Thoracic aorta (tissue), 2 donors: ENCODE data around the gene LRRK1. TPM values are rescaled to one million over a fixed set of nuclear protein-coding genes. Genes with fewer than 3 reads are reported as not detected.

Experiments
- ATAC-seq: fragments of 150-250 bp; one replicate; pipeline ENCODE4 v1.8.0; 2017; ENCODE audit warnings: low read depth; ENCODE audit not compliant: insufficient number of reproducible peaks, low FRiP score
- DNase-seq: peaks from one replicate; pipeline ENCODE4 v3.0.0-alpha.2; 2020; ENCODE audit warnings: low spot score
- H3K27ac ChIP-seq, 2 donors: fragments of 200-600 bp; sonication (generic); 1 replicate in 1 of 2; 2 replicates in 1 of 2; pipeline ENCODE4 v1.5.1; 2016; ENCODE audit warnings: mild to moderate bottlenecking in 2 of 2, moderate library complexity in 2 of 2
- H3K27me3 ChIP-seq: fragments of 200-600 bp; sonication (generic); replicated peaks from 2 replicates; pipeline ENCODE4 v1.6.0; 2016; ENCODE audit warnings: mild to moderate bottlenecking; ENCODE audit not compliant: insufficient read depth
- H3K36me3 ChIP-seq: fragments of 200-600 bp; sonication (generic); one replicate; pipeline ENCODE4 v1.5.1; 2016
- H3K4me1 ChIP-seq, 2 donors: fragments of 200-600 bp; sonication (generic); 1 replicate in 1 of 2; 2 replicates in 1 of 2; pipeline versions ENCODE4 v1.5.1 to v1.6.0; 2016; ENCODE audit warnings: low read depth in 2 of 2, mild to moderate bottlenecking in 1 of 2; ENCODE audit not compliant: control insufficient read depth in 1 of 2
- H3K4me3 ChIP-seq: fragments of 200-600 bp; sonication (generic); 2 replicates; pipeline ENCODE4 v1.5.1; 2016; ENCODE audit warnings: mild to moderate bottlenecking
- H3K9me3 ChIP-seq: fragments of 200-600 bp; sonication (generic); 2 replicates; pipeline ENCODE4 v1.5.1; 2016
- total RNA-seq, 2 donors: library from RNA; depleted of rRNA; stranded (reverse); fragments of >200 nt; gene quantifications; one replicate each; pipeline versions ENCODE4 v1.1.0 to v1.2.3, GENCODE V29; 2016
- TF ChIP-seq, protein P1 (sequence below): fragments of 200-600 bp; sonication (generic); IDR thresholded peaks from one replicate; pipeline ENCODE4 v1.5.1; 2019; ENCODE audit warnings: antibody characterized with exemption

The LRRK1 gene
- total RNA-seq, 2 donors from 2014 or later: 17.2 to 47.1 TPM

GRCh38 chr15:100987143-100987542 is 68.0 kb downstream of the LRRK1 start:
- DNase-seq: no peak
- no peak for ATAC-seq
- TF ChIP-seq, protein P1, sequence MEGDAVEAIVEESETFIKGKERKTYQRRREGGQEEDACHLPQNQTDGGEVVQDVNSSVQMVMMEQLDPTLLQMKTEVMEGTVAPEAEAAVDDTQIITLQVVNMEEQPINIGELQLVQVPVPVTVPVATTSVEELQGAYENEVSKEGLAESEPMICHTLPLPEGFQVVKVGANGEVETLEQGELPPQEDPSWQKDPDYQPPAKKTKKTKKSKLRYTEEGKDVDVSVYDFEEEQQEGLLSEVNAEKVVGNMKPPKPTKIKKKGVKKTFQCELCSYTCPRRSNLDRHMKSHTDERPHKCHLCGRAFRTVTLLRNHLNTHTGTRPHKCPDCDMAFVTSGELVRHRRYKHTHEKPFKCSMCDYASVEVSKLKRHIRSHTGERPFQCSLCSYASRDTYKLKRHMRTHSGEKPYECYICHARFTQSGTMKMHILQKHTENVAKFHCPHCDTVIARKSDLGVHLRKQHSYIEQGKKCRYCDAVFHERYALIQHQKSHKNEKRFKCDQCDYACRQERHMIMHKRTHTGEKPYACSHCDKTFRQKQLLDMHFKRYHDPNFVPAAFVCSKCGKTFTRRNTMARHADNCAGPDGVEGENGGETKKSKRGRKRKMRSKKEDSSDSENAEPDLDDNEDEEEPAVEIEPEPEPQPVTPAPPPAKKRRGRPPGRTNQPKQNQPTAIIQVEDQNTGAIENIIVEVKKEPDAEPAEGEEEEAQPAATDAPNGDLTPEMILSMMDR: no peak
- Histone ChIP-seq H3K27me3 (no peaks in the 10 kb centered on the region), H3K9me3 (no peaks in the 10 kb centered on the region), H3K36me3 (no peaks in the 10 kb centered on the region), H3K27ac (no peak overlapping the region), H3K4me1 (no peaks in the 10 kb centered on the region), H3K4me3 (no peak overlapping the region)

DNA sequence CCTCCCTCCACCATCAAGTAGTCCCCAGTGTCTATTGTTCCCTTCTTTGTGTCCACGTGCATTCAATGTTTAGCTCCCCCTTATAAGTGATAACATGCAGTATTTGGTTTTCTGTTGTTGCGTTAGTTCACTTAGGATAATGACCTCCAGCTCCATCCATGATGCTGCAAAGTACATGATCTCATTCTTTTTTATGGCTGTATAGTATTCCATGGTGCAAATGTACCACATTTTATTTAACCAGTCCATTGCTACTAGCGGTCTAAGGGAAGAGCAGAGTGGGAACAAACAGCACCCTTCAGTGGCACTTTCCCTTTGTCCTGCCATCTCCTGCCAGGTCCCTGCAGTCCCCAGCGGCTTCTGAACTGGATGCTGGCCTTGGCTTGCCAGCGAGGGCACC is 69.1 kb downstream of the LRRK1 start:
- TF ChIP-seq, protein P1: no peak
- DNase-seq: no peak

DNA sequence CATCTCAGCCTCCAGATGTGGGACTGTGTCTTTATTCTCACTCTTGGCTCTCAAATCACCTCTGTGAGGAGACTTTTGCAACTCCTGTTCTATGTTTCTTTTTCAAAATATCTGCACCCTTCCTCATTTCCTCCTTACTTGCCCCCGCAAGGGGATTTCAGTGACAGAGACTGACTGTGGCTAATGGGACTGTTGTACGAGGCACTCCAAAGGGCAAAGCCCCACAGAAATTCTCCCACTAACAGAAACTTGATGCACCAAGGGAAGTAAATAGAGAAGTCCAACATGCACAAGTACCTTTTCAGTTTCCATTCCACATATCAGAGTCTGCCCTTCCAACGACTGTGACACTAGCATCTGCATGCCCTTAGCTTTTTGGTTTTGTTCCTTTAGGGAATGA is 69.7 kb downstream of the LRRK1 start:
- H3K9me3 ChIP-seq: no peaks in the 10 kb centered on the region
- no peak overlapping the region for H3K27ac ChIP-seq
- H3K4me3 ChIP-seq: no peak overlapping the region
- H3K36me3 ChIP-seq: no peaks in the 10 kb centered on the region
- ATAC-seq: no peak
- H3K27me3 ChIP-seq: no peaks in the 10 kb centered on the region
- TF ChIP-seq, protein P1: no peak
- no peak for DNase-seq
- no peaks in the 10 kb centered on the region for H3K4me1 ChIP-seq

More for the DNA sequence above, 69.1 kb downstream of the LRRK1 start:
- Histone ChIP-seq H3K27ac (no peak overlapping the region), H3K36me3 (no peaks in the 10 kb centered on the region), H3K9me3 (no peaks in the 10 kb centered on the region), H3K4me1 (no peaks in the 10 kb centered on the region), H3K27me3 (no peaks in the 10 kb centered on the region), H3K4me3 (no peak overlapping the region)
- no peak for ATAC-seq

- Histone ChIP-seq H3K4me1 (peaks cover 0 to 7% of the 10 kb centered on the region in 2 donors), H3K9me3 (no peaks in the 10 kb centered on the region), H3K27me3 (no peaks in the 10 kb centered on the region), H3K27ac (no peak overlapping the region), H3K4me3 (no peak overlapping the region), H3K36me3 (no peaks in the 10 kb centered on the region)
- DNase-seq (no peak), ATAC-seq (no peak)
- TF ChIP-seq, protein P1: no peak
Observed at GRCh38 chr15:100994597-100995446, 75.7 kb downstream of the LRRK1 start.

GRCh38 chr15:100995471-100996430 is 76.6 kb downstream of the LRRK1 start:
- TF ChIP-seq, protein P1: no peak
- Histone ChIP-seq H3K36me3 (peaks cover under 1% of the 10 kb centered on the region), H3K27ac (no peak overlapping the region), H3K4me3 (no peak overlapping the region), H3K27me3 (no peaks in the 10 kb centered on the region), H3K9me3 (no peaks in the 10 kb centered on the region), H3K4me1 (peaks cover 0 to 7% of the 10 kb centered on the region in 2 donors)
- ATAC-seq (no peak), DNase-seq (no peak)
